GM12878 (cell line): ENCODE results near the gene CR1. TPM values are rescaled to one million over a fixed set of nuclear protein-coding genes. Genes with fewer than 3 reads are reported as not detected.

Experiments used
- ATAC-seq: fragments of 200-7000 bp; cut with Tn5 transposase; 3 replicates; pipeline ENCODE4 v1.9.1; 2020; ENCODE audit warnings: mild to moderate bottlenecking, moderate library complexity
- BruUV-seq: library from RNA; stranded (reverse); fragments of 400-500 nt; replicated peaks from 2 replicates; lab custom pipeline; 2021; lab: Mats Ljungman, UMichigan
- CTCF ChIA-PET: fragments of 300-600 bp; sonication (Branson Sonifier 250); formaldehyde crosslinking; extraction: SDS; loops from one replicate; lab custom pipeline; 2021; ENCODE audit warnings: inconsistent platforms; lab: Yijun Ruan, JAX
- POLR2A ChIA-PET: fragments of 350-600 bp; formaldehyde crosslinking; extraction: SDS; loops from one replicate; lab custom pipeline; 2021; ENCODE audit warnings: inconsistent platforms; lab: Charles Lee
- RAD21 ChIA-PET: fragments of 300-600 bp; sonication (Branson Sonifier 250); formaldehyde crosslinking; loops from one replicate; lab custom pipeline; 2023; ENCODE audit warnings: antibody characterized with exemption; ENCODE audit not compliant: unreplicated experiment; lab: Charles Lee
- SMC1A ChIA-PET: fragments of 300-600 bp; sonication (Branson Sonifier 250); formaldehyde crosslinking; loops from one replicate; lab custom pipeline; 2023; ENCODE audit not compliant: unreplicated experiment, uncharacterized antibody; lab: Charles Lee
- DNase-seq: peaks from one replicate; pipeline ENCODE4 v3.0.0-alpha.2; 2011; ENCODE audit warnings: low read depth, low spot score
- FAIRE-seq: peaks from 3 replicates; lab custom pipeline; 2011; peaks lifted over from hg19 to GRCh38; lab: Jason Lieb, UNC
- H2AFZ ChIP-seq: 2 replicates; pipeline ENCODE4 v1.6.0; 2011; ENCODE audit warnings: low read depth, low read length, control low read depth; ENCODE audit not compliant: control insufficient read depth
- H3K27ac ChIP-seq: 2 replicates; pipeline ENCODE4 v1.5.1; 2011; ENCODE audit warnings: control low read depth; ENCODE audit not compliant: control insufficient read depth, insufficient read depth
- H3K27me3 ChIP-seq, 2 experiments: replicated peaks in 1 of 2; 2 replicates each; pipeline versions ENCODE4 v1.6.0 to v1.6.1; 2011; ENCODE audit warnings: low read length in 1 of 2; ENCODE audit not compliant: control insufficient read depth in 2 of 2, insufficient read depth in 2 of 2
- H3K36me3 ChIP-seq, 2 experiments: 2 replicates each; pipeline ENCODE4 v1.5.1; 2011; ENCODE audit warnings: low read length in 1 of 2; ENCODE audit not compliant: control insufficient read depth in 2 of 2, insufficient read depth in 2 of 2
- H3K4me1 ChIP-seq: 2 replicates; pipeline ENCODE4 v1.6.1; 2011; ENCODE audit warnings: mild to moderate bottlenecking, low read length, moderate library complexity, mixed read lengths; ENCODE audit not compliant: control insufficient read depth, insufficient read depth
- H3K4me2 ChIP-seq: 2 replicates; pipeline ENCODE4 v1.6.0; 2011; ENCODE audit warnings: control low read depth; ENCODE audit not compliant: control insufficient read depth, insufficient read depth
- H3K4me3 ChIP-seq: fragments of 200-600 bp; sonication (generic); 2 replicates; pipeline ENCODE4 v1.5.1; 2016
- H3K79me2 ChIP-seq: 2 replicates; pipeline ENCODE4 v1.6.0; 2011; ENCODE audit warnings: low read length; ENCODE audit not compliant: control insufficient read depth, insufficient read depth
- H3K9ac ChIP-seq: 2 replicates; pipeline ENCODE4 v1.8.0; 2011; ENCODE audit warnings: low read length, control low read depth, mixed read lengths; ENCODE audit not compliant: control insufficient read depth, insufficient read depth
- H3K9me3 ChIP-seq: replicated peaks from 3 replicates; pipeline ENCODE4 v1.5.1; 2011; ENCODE audit warnings: mild to moderate bottlenecking, low read length; ENCODE audit not compliant: control insufficient read depth, insufficient read depth
- H4K20me1 ChIP-seq: 2 replicates; pipeline ENCODE4 v1.6.0; 2011; ENCODE audit not compliant: control insufficient read depth, insufficient read depth
- CREB1 ChIP-seq: IDR thresholded peaks from 2 replicates; pipeline ENCODE4 v1.6.1; 2012; ENCODE audit warnings: low read depth, mild to moderate bottlenecking, inconsistent platforms
- FOXM1 ChIP-seq: IDR thresholded peaks from 2 replicates; pipeline ENCODE4 v1.6.1; 2012; ENCODE audit warnings: low read depth, mild to moderate bottlenecking, inconsistent platforms, low read length, moderate library complexity
- GATAD2B ChIP-seq: fragments of 450-650 bp; conservative IDR thresholded peaks from 2 replicates; pipeline ENCODE4 v1.6.1; 2017; ENCODE audit warnings: low read depth, mild to moderate bottlenecking, moderate library complexity
- IRF4 ChIP-seq: IDR thresholded peaks from 2 replicates; pipeline ENCODE4 v1.6.1; 2011; ENCODE audit warnings: low read depth, low read length
- JUND ChIP-seq: IDR thresholded peaks from 2 replicates; pipeline ENCODE4 v1.6.1; 2012; ENCODE audit warnings: low read depth, mild to moderate bottlenecking, low read length, improper control_type of control experiment, moderate library complexity
- NR2C2 ChIP-seq: IDR thresholded peaks from 2 replicates; pipeline ENCODE4 v1.6.1; 2011; ENCODE audit warnings: borderline replicate concordance, low read depth; ENCODE audit not compliant: control insufficient read depth, insufficient read length
- SMAD5 ChIP-seq: IDR thresholded peaks from 2 replicates; pipeline ENCODE4 v1.6.1; 2016; ENCODE audit warnings: antibody characterized with exemption, low read depth
- STAT3 ChIP-seq: IDR thresholded peaks from 2 replicates; pipeline ENCODE4 v1.6.1; 2011; ENCODE audit warnings: low read depth, low read length, improper control_type of control experiment
- SUZ12 ChIP-seq: fragments of 200-600 bp; sonication (generic); IDR thresholded peaks from one replicate; pipeline ENCODE4 v1.6.1; 2018; ENCODE audit warnings: antibody characterized with exemption, mild to moderate bottlenecking; ENCODE audit not compliant: unreplicated experiment
- WGBS: methylation state at CpG from one replicate; pipeline ENCODE4 v1.1.6; 2016; ENCODE audit warnings: low lambda C conversion rate; ENCODE audit not compliant: insufficient replicate concordance, insufficient coverage; ENCODE audit errors: missing lambda C conversion rate; 5-methylcytosine and 5-hydroxymethylcytosine counted together
- in situ Hi-C: fragments of 300-500 bp; cut with MboI; formaldehyde crosslinking; loops from 9 replicates; pipeline ENCODE4 v1.14.3; 2018; ENCODE audit warnings: mixed read lengths
- intact Hi-C: fragments of 100-400 bp; cut with micrococcal nuclease; formaldehyde crosslinking; loops from one replicate; pipeline ENCODE4 v1.14.2; 2022; ENCODE audit not compliant: unreplicated experiment
- polyA plus RNA-seq, 11 experiments: library from polyadenylated mRNA; depleted of rRNA in 4 of 11; unstranded in 6 of 11; stranded (reverse) in 5 of 11; fragments of >200 nt; fragmentation: Nextera tagmentation in 4 of 11; fragmentation: Illumina TruSeq in 1 of 11; extraction: Ambion mirVana in 4 of 11; extraction: Trizol in 1 of 11; gene quantifications; 1 replicate in 1 of 11; 2 replicates in 10 of 11; pipeline versions ENCODE4 v1.2.1 to v1.2.3, GENCODE V29; 2011 to 2016; ENCODE audit warnings: inconsistent platforms in 2 of 11, missing spikeins in 2 of 11, low read depth in 1 of 11
- total RNA-seq, 4 experiments: library from RNA; depleted of rRNA in 3 of 4; stranded (reverse); fragments of >200 nt in 3 of 4; fragmentation: Illumina TruSeq in 1 of 4; extraction: Trizol in 1 of 4; gene quantifications; 2 replicates each; pipeline versions ENCODE4 v1.2.1 to v1.2.3, GENCODE V29; 2013 to 2021
- TF ChIP-seq, protein P1 (sequence below): fragments of 450-650 bp; formaldehyde crosslinking; IDR thresholded peaks from 2 replicates; pipeline ENCODE4 v1.4.0; 2020; ENCODE audit warnings: mild to moderate bottlenecking, moderate library complexity
- TF ChIP-seq, protein P2 (sequence below): fragments of 450-650 bp; IDR thresholded peaks from 2 replicates; pipeline ENCODE4 v1.6.1; 2018; ENCODE audit warnings: borderline replicate concordance, mild to moderate bottlenecking; ENCODE audit not compliant: partially characterized antibody
- TF ChIP-seq, protein P3 (sequence below): fragments of 450-650 bp; formaldehyde crosslinking; IDR thresholded peaks from 2 replicates; pipeline ENCODE4 v1.5.0; 2022; ENCODE audit warnings: mild to moderate bottlenecking, missing genetic modification characterization

CR1 gene
- total and polyA plus RNA-seq, 10 of the 15 experiments (the other 5 are each of a cell fraction or from before 2014, with no cell fraction given), result 0.30 to 8.0 (median 4.3) TPM

DNA sequence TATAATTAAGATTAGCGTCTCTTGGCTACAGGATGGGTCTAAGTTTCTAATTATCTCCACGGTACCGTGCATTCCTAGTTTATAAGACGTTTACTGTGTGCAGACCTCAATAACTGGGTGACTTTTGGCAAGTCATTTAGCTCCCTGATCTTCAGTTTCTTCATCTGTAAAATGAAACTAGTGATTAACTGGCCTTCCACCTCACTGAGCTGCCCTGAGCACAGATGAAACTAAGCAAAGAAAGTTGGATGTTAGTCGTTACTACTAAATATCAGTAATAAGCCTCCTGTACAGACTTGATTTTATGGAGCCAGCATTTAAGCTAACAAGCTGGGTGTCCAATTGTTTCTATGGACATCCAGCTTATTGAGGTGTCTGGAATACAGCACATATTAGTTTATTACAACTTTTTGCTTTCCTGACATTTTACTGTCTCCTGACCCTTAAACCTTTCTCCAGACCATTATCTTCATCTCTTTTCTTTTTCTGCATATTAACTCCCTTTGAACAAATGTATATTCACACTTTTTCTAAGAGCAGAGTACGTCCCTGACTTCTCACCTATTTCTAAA is 40.7 kb upstream of the CR1 start:
- Histone ChIP-seq H3K36me3 (no peaks in the 10 kb centered on the region), H4K20me1 (no peaks in the 10 kb centered on the region), H3K27ac (peak overlapping the region; percentile 40), H2AFZ (peak overlapping the region; percentile 42), H3K9ac (peak overlapping the region; percentile 61), H3K9me3 (no peaks in the 10 kb centered on the region), H3K27me3 (no peaks in the 10 kb centered on the region), H3K4me1 (peaks cover 15% of the 10 kb centered on the region), H3K79me2 (peaks cover 26% of the 10 kb centered on the region), H3K4me3 (peak overlapping the region; percentile 77), H3K4me2 (peak overlapping the region; percentile 81)
- intact Hi-C loops (loop anchor here (1.0 to 2.0 kb wide), 3 partner anchors 24 to 44 kb away; no protein-coding TSS in a partner anchor), in situ Hi-C loops (no loop called here)
- TSS peak; percentile 74 for BruUV-seq
- DNase-seq, result no peak
- ChIA-PET RAD21 (interaction anchor here (1.1 to 3.1 kb wide), 12 partner anchors 9 to 134 kb away, joined by 3 to 11 read pairs (median 4); partner anchors contain the start of genes CD55 and CR1), CTCF (interaction anchor here (0.7 to 3.0 kb wide), 14 partner anchors 10 to 522 kb away, joined by 3 to 13 read pairs (median 5); partner anchors contain the start of genes CD55 and PFKFB2), SMC1A (interaction anchor here (0.8 to 2.9 kb wide), 15 partner anchors 10 to 371 kb away, joined by 3 to 29 read pairs (median 5); partner anchors contain the start of gene CR1), POLR2A (interaction anchor here (0.8 to 2.0 kb wide), 4 partner anchors 18 to 402 kb away, joined by 3 to 5 read pairs (median 4); partner anchors contain the start of genes CR1 and PFKFB2)
- WGBS, result 0% methylated on average over 6 of the region's 6 CpGs
- ATAC-seq, result peak; percentile 75
- FAIRE-seq, result no peak
- TF ChIP-seq IRF4, result no peak
- TF ChIP-seq JUND, result no peak
- 0 out of 2 replicates have a peak, but pooled peaks have one; percentile 13 for TF ChIP-seq CREB1
- no peak for TF ChIP-seq STAT3
- TF ChIP-seq SMAD5, result peak; percentile 63; the same call in 1 of the 2 replicates
- no peak for TF ChIP-seq SUZ12
- TF ChIP-seq, protein P1, sequence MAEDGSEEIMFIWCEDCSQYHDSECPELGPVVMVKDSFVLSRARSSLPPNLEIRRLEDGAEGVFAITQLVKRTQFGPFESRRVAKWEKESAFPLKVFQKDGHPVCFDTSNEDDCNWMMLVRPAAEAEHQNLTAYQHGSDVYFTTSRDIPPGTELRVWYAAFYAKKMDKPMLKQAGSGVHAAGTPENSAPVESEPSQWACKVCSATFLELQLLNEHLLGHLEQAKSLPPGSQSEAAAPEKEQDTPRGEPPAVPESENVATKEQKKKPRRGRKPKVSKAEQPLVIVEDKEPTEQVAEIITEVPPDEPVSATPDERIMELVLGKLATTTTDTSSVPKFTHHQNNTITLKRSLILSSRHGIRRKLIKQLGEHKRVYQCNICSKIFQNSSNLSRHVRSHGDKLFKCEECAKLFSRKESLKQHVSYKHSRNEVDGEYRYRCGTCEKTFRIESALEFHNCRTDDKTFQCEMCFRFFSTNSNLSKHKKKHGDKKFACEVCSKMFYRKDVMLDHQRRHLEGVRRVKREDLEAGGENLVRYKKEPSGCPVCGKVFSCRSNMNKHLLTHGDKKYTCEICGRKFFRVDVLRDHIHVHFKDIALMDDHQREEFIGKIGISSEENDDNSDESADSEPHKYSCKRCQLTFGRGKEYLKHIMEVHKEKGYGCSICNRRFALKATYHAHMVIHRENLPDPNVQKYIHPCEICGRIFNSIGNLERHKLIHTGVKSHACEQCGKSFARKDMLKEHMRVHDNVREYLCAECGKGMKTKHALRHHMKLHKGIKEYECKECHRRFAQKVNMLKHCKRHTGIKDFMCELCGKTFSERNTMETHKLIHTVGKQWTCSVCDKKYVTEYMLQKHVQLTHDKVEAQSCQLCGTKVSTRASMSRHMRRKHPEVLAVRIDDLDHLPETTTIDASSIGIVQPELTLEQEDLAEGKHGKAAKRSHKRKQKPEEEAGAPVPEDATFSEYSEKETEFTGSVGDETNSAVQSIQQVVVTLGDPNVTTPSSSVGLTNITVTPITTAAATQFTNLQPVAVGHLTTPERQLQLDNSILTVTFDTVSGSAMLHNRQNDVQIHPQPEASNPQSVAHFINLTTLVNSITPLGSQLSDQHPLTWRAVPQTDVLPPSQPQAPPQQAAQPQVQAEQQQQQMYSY (CRISPR knock-in tag), result no peak
- TF ChIP-seq, protein P2, sequence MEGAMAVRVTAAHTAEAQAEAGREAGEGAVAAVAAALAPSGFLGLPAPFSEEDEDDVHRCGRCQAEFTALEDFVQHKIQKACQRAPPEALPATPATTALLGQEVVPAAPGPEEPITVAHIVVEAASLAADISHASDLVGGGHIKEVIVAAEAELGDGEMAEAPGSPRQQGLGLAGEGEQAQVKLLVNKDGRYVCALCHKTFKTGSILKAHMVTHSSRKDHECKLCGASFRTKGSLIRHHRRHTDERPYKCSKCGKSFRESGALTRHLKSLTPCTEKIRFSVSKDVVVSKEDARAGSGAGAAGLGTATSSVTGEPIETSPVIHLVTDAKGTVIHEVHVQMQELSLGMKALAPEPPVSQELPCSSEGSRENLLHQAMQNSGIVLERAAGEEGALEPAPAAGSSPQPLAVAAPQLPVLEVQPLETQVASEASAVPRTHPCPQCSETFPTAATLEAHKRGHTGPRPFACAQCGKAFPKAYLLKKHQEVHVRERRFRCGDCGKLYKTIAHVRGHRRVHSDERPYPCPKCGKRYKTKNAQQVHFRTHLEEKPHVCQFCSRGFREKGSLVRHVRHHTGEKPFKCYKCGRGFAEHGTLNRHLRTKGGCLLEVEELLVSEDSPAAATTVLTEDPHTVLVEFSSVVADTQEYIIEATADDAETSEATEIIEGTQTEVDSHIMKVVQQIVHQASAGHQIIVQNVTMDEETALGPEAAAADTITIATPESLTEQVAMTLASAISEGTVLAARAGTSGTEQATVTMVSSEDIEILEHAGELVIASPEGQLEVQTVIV, result no peak
- TF ChIP-seq FOXM1, result 0 out of 2 replicates have a peak, but pooled peaks have one; percentile 7
- no peak for TF ChIP-seq NR2C2
- TF ChIP-seq GATAD2B, result no peak
- TF ChIP-seq, protein P3, sequence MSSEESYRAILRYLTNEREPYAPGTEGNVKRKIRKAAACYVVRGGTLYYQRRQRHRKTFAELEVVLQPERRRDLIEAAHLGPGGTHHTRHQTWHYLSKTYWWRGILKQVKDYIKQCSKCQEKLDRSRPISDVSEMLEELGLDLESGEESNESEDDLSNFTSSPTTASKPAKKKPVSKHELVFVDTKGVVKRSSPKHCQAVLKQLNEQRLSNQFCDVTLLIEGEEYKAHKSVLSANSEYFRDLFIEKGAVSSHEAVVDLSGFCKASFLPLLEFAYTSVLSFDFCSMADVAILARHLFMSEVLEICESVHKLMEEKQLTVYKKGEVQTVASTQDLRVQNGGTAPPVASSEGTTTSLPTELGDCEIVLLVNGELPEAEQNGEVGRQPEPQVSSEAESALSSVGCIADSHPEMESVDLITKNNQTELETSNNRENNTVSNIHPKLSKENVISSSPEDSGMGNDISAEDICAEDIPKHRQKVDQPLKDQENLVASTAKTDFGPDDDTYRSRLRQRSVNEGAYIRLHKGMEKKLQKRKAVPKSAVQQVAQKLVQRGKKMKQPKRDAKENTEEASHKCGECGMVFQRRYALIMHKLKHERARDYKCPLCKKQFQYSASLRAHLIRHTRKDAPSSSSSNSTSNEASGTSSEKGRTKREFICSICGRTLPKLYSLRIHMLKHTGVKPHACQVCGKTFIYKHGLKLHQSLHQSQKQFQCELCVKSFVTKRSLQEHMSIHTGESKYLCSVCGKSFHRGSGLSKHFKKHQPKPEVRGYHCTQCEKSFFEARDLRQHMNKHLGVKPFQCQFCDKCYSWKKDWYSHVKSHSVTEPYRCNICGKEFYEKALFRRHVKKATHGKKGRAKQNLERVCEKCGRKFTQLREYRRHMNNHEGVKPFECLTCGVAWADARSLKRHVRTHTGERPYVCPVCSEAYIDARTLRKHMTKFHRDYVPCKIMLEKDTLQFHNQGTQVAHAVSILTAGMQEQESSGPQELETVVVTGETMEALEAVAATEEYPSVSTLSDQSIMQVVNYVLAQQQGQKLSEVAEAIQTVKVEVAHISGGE (CRISPR knock-in tag), result no peak
